Progenitor cell of endocrine pancreas (in vitro differentiated cells): ENCODE measurements around the gene ICAM2. TPM values are rescaled to one million over a fixed set of nuclear protein-coding genes. Genes with fewer than 3 reads are reported as not detected.

Source experiments
- DNase-seq: peaks from one replicate; pipeline ENCODE4 v3.0.0; 2021; ENCODE audit warnings: low spot score; ENCODE audit not compliant: unreplicated experiment
- H3K27ac Mint-ChIP-seq: 2 replicates; pipeline ENCODE4 v1.8.0; 2021; ENCODE audit warnings: mild to moderate bottlenecking, moderate library complexity, mixed read lengths
- H3K27me3 Mint-ChIP-seq: 2 replicates; pipeline ENCODE4 v1.8.0; 2021; ENCODE audit warnings: mixed read lengths
- H3K36me3 Mint-ChIP-seq: 2 replicates; pipeline ENCODE4 v1.8.0; 2022; ENCODE audit warnings: mixed read lengths; ENCODE audit not compliant: insufficient read depth
- H3K4me1 Mint-ChIP-seq: 2 replicates; pipeline ENCODE4 v1.8.0; 2021; ENCODE audit warnings: low read depth, mixed read lengths
- H3K4me3 Mint-ChIP-seq: 2 replicates; pipeline ENCODE4 v1.8.0; 2021; ENCODE audit warnings: low read depth, mild to moderate bottlenecking, moderate library complexity, mixed read lengths
- H3K9me3 Mint-ChIP-seq: 2 replicates; pipeline ENCODE4 v1.8.0; 2021; ENCODE audit warnings: low read depth, mixed read lengths
- CTCF ChIP-seq: fragments of 200-600 bp; sonication (generic); IDR thresholded peaks from one replicate; pipeline ENCODE4 v1.5.0; 2021; ENCODE audit warnings: antibody characterized with exemption, mild to moderate bottlenecking; ENCODE audit not compliant: unreplicated experiment
- total RNA-seq: library from RNA; stranded (reverse); gene quantifications from 2 replicates; pipeline ENCODE4 v1.2.1, GENCODE V29; 2021

ICAM2 gene
- total RNA-seq, 1 donor from 2014 or later, result 0.72 TPM

- no peak for TF ChIP-seq CTCF
- no peak overlapping the region for H3K27ac Mint-ChIP-seq
- peaks cover 12% of the 10 kb centered on the region for H3K27me3 Mint-ChIP-seq
- no peak overlapping the region for H3K4me3 Mint-ChIP-seq
- H3K4me1 Mint-ChIP-seq, result no peaks in the 10 kb centered on the region
- DNase-seq, result no peak
- H3K36me3 Mint-ChIP-seq, result no peaks in the 10 kb centered on the region
- H3K9me3 Mint-ChIP-seq, result no peaks in the 10 kb centered on the region
Observed at GRCh38 chr17:63973930-63974593, 46.4 kb downstream of the ICAM2 start.

- H3K9me3 Mint-ChIP-seq, result no peaks in the 10 kb centered on the region
- no peaks in the 10 kb centered on the region for H3K4me1 Mint-ChIP-seq
- no peak for DNase-seq
- H3K27ac Mint-ChIP-seq, result no peak overlapping the region
- H3K4me3 Mint-ChIP-seq, result no peak overlapping the region
- H3K36me3 Mint-ChIP-seq, result no peaks in the 10 kb centered on the region
- no peak for TF ChIP-seq CTCF
- H3K27me3 Mint-ChIP-seq, result peaks cover 17% of the 10 kb centered on the region
Observed at GRCh38 chr17:63973247-63973646, 47.2 kb downstream of the ICAM2 start.

- no peak for TF ChIP-seq CTCF
- H3K27me3 Mint-ChIP-seq, result peaks cover 20% of the 10 kb centered on the region
- DNase-seq, result no peak
- H3K36me3 Mint-ChIP-seq, result no peaks in the 10 kb centered on the region
- no peaks in the 10 kb centered on the region for H3K9me3 Mint-ChIP-seq
- H3K4me1 Mint-ChIP-seq, result no peaks in the 10 kb centered on the region
- no peak within 1 kb of the TSS for H3K27ac Mint-ChIP-seq
- H3K4me3 Mint-ChIP-seq, result no peak within 1 kb of the TSS
Observed at GRCh38 chr17:63972796-63973195, 47.6 kb downstream of the ICAM2 start, which contains the start of gene SCN4A. Gene SCN4A, minus strand, starts transcription at chr17:63972918. Its CDS starts 77 bp downstream, at chr17:63972841.

- no peak for TF ChIP-seq CTCF
- peaks cover 27% of the 10 kb centered on the region for H3K27me3 Mint-ChIP-seq
- no peaks in the 10 kb centered on the region for H3K4me1 Mint-ChIP-seq
- no peaks in the 10 kb centered on the region for H3K36me3 Mint-ChIP-seq
- H3K27ac Mint-ChIP-seq, result no peak overlapping the region
- DNase-seq, result no peak
- no peak overlapping the region for H3K4me3 Mint-ChIP-seq
- no peaks in the 10 kb centered on the region for H3K9me3 Mint-ChIP-seq
Observed at GRCh38 chr17:63969278-63969677, 51.2 kb downstream of the ICAM2 start.

GRCh38 chr17:63967953-63968352, 52.5 kb downstream of the ICAM2 start:
- H3K4me1 Mint-ChIP-seq, result no peaks in the 10 kb centered on the region
- H3K36me3 Mint-ChIP-seq, result no peaks in the 10 kb centered on the region
- no peak for TF ChIP-seq CTCF
- DNase-seq, result no peak
- H3K4me3 Mint-ChIP-seq, result no peak overlapping the region
- no peak overlapping the region for H3K27ac Mint-ChIP-seq
- peaks cover 33% of the 10 kb centered on the region for H3K27me3 Mint-ChIP-seq
- H3K9me3 Mint-ChIP-seq, result no peaks in the 10 kb centered on the region
